ENCODE measurements around the gene C2orf72.

- TF ChIP-seq CTCF (conservative IDR thresholded peaks at IDR 0.05; ENCODE audit: low read depth, low read length) (no peak), POLR2A (IDR thresholded peaks at IDR 0.05; ENCODE audit: low read depth, low read length) (no peak), RAD21 (IDR thresholded peaks at IDR 0.05; ENCODE audit: low read length) (no peak), MAFK (IDR thresholded peaks at IDR 0.05; ENCODE audit: low read depth, low read length) (no peak)
- TF ChIP-seq, protein P1, sequence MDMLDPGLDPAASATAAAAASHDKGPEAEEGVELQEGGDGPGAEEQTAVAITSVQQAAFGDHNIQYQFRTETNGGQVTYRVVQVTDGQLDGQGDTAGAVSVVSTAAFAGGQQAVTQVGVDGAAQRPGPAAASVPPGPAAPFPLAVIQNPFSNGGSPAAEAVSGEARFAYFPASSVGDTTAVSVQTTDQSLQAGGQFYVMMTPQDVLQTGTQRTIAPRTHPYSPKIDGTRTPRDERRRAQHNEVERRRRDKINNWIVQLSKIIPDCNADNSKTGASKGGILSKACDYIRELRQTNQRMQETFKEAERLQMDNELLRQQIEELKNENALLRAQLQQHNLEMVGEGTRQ (IDR thresholded peaks at IDR 0.05; ENCODE audit: low read depth, low read length): no peak
These were observed 21.6 kb downstream of the C2orf72 start for GRCh38 chr2:231058761-231059550.

All from IMR-90 (cell line).